ENCODE measurements around the gene CLASP2.
"Not testable (repeated sequence)": the region's sequence is repeated elsewhere in the genome, so short reads cannot be mapped to it uniquely, and the experiment has no call there.

Gene CLASP2

DNA sequence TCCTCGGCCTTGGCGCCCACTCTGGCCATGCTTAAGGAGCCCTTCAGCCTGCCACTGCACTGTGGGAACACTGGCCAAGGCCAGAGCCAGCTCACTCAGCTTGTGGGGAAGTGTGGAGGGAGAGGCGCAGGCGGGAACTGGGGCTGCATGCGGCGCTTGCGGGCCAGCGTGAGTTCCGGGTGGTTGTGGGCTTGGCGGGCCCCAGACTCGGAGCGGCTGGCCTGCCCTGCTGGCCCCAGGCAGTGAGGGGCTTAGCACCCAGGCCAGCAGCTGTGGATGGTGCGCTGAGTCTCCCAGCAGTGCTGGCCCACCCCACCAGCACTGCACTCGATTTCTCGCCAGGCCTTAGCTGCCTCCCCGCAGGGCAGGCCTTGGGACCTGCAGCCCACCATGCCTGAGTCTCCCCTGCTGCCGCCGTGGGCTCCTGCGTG lies 264.7 kb downstream of the CLASP2 start:
- DNase-seq (ENCODE audit: low read depth in 3 of 3) = no peak

DNA sequence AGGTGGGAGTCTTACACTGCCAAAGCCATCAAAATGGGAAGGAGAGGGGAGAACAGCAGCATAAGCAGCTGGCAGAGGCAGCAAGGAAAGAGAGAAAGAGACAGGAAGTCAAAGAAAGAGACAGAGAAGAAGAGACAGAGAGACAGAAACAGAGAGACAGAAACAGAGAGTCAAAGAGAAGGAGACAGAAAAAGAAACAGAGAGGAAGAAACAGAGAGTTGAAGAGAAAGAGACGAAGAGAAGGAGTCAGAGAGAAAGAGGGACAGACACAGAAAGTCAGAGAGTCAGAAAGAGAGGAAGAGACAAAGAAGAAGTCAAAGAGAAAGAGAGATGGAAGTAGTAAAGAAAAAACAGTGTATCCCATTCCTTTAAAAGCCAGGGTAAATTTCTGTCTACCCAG lies 266.1 kb downstream of the CLASP2 start:
- not testable (repeated sequence) for DNase-seq (ENCODE audit: low read depth in 3 of 3)

DNA sequence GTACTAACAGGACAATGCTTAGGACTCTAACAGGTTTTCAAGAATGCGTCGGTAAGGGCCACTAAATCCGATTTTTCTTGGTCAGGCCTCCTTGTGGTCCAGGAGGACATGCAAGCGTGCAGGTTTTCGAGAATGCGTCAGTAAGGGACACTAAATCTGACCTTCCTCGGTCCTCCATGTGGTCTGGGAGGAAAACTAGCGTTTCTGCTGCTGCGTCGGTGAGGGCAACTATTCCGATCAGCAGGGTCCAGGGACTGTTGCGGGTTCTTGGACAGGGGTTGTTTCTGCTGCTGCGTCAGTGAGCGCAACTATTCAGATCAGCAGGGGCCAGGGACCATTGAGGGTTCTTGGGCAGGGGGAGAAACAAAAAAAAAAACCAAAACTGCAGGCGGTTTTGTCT lies 270.1 kb downstream of the CLASP2 start:
- DNase-seq (ENCODE audit: low read depth in 3 of 3) = no peak

DNA sequence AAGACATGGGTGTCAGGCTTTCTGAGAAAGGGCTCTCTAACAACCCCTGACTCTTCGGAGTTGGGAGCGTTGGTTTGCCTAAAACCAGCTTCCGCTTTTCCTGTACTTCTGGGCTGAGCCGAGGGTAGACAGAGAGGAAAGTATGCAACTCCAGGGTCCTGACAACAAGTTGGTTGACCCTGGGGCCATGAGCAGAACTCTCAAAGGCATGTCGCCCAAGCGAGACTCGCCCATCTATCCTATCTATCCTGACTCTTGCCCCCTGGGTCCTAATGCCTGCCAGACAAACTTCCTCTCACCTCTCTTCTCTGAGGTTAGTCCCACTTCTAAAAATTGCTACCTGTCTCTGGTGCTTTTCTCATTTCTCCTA lies 270.8 kb downstream of the CLASP2 start:
- not testable (repeated sequence) for DNase-seq (ENCODE audit: low read depth in 3 of 3)
